Measurements from ENCODE around the gene SETD1B. TPM values are rescaled to one million over a fixed set of nuclear protein-coding genes. Genes with fewer than 3 reads are reported as not detected.

Gene SETD1B
- total RNA-seq, 2 donors from 2014 or later, result 20.2 to 20.9 TPM

DNA sequence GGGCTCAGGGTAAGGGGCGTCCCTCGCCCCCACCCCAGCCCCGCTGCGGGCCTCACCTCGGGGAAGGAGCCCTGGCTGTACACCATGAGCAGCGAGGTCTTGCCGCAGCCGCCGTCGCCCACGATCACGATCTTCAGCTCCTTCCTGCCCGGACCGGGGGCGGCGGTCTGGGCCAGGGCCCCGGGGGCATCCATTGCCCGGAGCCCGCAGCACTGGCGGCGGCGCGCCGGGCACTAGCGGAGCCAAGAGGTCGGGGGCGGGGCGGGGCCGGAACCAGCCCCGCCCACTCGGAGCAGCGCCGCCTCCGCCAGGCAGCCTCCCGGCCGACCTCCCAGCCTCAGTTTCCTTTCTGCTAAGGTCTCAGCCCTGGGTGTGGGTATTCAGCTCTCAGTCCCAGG, 10.4 kb upstream of the SETD1B start, which contains the start of gene RHOF:
TSS of gene RHOF (minus strand) at position 249 of the 398 bp plus-strand sequence. CDS start at position 194, 55 bp downstream.
- DNase-seq (ENCODE audit: low spot score), result no peak
- intact Hi-C loops (cut with DNase I), result loop anchor here (2.0 to 5.0 kb wide), 2 partner anchors 95 to 96 kb away; partner anchors contain the start of gene PSMD9 (in 1 of the 2)

DNA sequence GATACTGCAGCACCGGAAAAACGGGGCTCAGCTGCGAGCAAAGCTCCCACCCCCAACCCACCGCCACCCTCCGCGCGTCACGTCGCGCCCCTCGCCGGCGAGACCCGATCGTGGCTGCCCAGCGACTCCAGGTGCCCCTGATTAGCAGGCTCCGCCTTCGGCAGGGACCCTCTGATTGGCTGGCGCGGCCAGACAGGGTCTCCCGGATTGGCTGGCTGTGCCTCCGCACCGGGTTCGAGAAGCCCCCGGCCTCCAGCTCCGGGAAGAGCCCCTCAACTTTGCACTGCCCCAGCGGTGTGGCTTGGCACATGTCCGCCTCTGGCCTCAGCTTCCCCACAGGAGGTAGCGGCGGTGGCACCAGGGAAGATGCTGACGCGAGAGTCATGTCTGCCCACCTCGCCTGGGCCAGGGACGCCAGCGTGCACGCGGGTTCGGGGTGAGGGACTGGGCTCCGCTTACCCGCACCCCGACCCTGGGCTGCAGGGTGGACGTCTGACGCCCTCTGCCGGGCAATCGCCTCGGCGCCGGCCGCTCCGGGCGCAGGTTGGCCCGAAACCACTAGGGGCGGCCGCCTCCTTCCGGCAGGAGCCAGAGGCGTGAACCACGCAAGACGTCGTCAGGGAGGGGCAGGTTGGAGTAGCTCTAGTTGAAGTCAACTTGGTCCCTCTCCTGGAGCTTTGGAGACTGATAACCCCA, 9.8 kb upstream of the SETD1B start:
- peak; percentile 98 for DNase-seq (ENCODE audit: low spot score)
- intact Hi-C loops (cut with DNase I), result loop anchor here (2.0 to 5.0 kb wide), 4 partner anchors 19 to 97 kb away; partner anchors contain the start of gene PSMD9 (in 1 of the 2)

DNA sequence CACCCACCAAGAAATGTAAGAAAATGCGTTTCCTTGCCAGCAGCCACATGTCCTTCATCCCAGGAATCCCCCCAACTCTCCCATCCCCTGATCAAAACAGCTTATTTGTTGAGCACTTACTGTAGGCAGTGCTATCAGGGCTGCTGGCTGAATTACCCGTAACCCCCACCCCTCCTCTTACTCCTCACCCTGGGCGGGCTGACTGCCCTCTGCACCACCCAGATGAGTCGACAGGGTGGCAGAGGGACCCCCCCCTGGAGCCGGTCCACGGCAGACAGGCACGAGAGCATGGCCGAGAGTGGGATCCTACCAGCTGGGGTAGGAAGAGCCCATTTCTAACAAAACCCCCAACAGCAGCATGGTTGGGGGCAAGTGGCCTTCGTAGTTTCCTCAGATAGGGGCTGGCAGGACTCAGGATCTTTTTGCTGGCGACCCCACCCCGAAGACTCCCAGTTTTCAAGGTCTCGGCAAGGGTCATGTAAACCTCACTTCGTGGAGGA, 9.2 kb upstream of the SETD1B start:
- DNase-seq (ENCODE audit: low spot score), result peak; percentile 83

DNA sequence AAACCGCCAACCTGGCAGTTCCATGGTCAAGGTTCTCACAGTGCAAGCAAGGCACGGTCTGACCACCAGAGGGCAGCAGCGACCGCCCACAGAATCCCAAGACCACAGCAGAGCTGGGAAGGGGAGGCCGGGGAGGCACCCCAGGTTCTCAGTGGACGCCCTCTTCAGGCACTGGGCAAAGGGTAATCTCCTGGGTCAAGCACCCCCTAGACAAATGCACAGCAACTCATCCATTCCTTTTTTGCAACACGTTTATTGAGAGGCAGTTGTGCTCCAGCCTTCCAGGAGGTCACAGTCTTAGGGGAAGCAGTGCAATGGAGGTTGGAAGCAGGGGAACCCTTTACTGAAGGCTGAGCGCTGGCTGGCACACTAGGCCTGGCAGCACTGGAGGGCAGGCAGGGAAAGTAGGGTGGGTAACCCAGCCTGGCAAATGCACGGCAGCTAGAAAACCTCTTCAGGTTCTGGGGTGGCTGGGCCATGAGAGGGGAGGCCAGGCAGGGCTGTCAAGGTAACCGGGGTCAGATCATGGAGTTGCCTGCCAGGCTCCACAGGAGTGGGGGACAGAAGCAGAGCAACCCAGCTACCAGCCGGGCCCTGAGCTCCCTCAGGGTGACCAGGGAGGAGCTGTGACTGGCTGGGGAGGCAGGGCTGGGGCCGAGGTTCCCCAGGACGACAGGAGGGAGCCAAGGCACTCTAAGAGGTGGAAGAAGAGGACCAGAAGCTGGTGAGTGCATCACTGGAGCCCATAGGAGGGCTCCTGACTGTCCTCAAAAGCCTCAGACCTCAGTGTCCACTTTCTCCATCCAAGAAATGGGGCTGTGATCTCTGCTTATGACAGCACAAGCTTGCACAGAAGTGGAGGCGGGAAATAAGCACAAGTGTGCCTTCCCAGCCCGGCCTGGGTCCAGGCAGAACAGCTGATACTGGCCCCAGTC, 8.5 kb upstream of the SETD1B start:
- intact Hi-C loops (cut with DNase I), result loop anchor here (2.0 to 5.0 kb wide), 3 partner anchors 18 to 98 kb away; partner anchors contain the start of gene PSMD9 (in 1 of the 2)
- peak; percentile 97 for DNase-seq (ENCODE audit: low spot score)

More for the DNA sequence above, 9.2 kb upstream of the SETD1B start:
- intact Hi-C loops (cut with DNase I), result loop anchor here (2.0 to 5.0 kb wide), 4 partner anchors 18 to 98 kb away; partner anchors contain the start of gene PSMD9 (in 1 of the 2)

DNA sequence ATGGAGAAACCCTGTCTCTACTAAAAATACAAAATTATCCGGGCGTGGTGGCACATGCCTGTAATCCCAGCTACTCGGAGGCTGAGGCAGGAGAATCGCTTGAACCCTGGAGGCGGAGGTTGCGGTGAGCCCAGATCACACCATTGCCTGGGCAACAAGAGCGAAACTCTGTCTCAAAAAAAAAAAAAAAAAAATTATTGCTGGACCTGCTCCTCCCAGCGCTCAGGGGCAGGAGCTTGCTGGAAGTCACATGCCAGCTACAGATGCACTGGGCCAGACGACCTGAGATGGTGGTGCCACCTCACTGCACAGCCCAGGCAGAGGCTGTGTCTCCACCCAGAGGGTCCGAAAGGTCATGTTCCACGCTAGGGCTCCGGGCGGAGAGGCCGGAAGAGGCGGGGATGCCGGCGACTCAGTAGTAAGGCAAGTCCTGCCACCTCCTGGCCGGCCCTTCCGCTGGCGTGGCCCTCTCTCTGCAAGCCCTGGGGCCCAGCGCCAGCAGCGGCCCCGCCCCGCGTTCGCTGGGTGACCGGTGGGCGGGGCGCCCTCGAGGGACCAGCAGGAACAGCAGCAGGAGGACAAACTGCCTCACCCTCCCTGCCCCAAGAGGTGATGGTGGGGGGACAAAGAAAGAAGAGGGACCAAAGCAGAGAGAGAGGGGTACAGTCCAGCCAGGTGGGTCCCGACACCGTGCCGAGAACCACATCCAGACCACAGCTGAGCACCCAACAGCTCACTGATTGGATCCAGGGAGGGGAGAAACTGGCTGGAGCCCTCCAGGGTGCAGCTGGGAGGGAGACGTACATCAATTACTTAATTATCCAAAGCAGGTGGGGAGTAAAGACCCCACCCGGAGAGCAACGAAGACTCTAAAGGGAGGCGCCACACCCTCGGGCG, 6.7 kb upstream of the SETD1B start:
- peak; percentile 98 for DNase-seq (ENCODE audit: low spot score)
- intact Hi-C loops (cut with DNase I), result loop anchor here in 1 of 2 donors (5.0 kb wide), 1 partner anchor 90 kb away; the partner anchor contains the start of gene PSMD9

DNA sequence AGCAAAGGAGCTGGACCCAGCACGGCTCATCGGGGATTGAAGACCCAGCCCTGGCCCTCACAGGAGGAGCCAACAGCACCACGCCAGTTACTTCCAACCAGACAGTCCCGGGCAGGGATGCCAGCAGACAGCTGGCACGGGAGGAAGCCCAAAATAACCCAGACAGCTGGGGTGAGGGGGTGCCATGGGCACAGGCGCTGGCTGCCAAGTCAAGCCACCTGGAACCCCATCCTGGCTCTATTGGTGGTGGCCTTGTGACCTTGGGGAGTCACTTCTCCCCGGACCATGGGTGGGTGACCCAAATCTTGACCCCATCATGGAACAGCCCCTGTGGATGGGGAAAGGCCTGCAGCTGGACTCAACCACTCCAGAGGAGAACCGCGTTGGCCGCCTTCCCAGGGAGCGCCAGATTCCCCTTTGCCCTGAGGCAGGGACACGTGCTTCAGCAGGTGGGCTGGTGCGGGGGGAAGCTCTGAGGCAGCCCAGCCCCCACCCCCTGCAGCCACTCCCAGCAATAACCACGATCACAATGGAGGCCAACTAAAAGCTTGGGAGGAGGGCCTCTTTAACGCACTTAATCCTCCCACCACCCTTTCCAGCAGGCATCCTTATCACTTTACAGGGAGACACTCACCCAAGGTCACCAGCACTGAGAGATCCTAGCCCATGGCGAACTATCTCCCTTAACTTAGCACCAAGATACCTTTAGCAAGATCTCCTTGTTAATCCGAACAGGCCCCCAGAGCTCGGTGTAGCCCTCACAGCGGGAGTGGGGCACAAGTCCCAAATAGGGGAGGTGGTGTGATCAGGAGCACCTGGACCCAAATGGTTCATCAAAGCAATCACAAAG, 5.6 kb upstream of the SETD1B start:
- intact Hi-C loops (cut with DNase I), result loop anchor here in 1 of 2 donors (5.0 kb wide), 1 partner anchor 89 kb away; the partner anchor contains the start of gene PSMD9
- peak; percentile 86 for DNase-seq (ENCODE audit: low spot score)

DNA sequence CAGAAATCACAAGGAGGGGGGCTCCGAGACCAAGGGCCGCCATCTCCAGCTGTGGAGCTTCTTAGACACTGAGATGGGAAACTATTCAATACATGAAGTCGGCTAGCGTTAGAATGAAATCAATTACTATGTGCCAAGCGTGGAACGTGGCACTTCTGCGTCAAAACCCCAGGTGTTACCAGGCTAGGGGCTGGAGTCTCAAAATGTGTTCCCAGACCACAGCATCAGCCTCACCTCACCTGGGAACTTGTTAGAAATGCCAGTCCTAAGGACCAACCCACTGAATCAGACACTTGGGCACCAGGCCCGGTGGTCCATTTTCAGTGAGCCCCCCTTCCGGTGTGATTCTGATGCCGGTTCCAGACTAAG, 5.0 kb upstream of the SETD1B start:
- intact Hi-C loops (cut with DNase I), result loop anchor here in 1 of 2 donors (5.0 kb wide), 1 partner anchor 89 kb away; the partner anchor contains the start of gene PSMD9
- DNase-seq (ENCODE audit: low spot score), result peak; percentile 75

DNA sequence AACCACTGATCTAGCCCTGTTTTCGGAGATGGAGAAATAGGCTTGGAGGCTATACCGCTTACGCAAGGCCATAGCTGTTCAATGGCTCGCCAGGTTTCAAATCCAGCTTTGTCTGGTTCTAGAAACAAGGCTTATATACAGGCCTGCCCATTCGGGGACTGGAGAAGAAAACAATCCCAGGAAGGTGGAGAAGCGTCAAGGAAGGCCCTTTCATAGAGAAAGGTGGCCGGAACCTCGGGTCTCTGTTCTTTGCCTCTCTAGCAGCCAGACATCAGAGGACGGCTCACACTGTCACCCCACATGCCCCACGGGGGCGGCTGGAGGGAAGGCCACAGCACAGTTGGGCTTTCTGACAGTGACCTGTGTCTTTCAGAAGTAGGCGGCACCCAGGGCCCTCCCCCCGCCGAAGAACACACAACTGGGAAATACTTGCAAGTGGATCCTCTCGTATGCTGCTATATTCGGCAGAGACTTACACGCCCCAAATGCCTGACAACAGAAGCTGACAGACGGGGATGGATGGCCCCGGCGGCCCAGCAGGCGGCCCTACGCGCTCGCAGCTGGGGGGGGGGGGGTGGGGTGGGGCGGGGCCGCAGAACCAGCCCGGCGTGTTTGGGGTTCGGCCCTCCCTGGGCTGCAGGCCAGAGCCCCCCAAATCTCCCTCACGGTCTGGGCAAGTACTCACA, 4.5 kb upstream of the SETD1B start:
- DNase-seq (ENCODE audit: low spot score), result peak; percentile 90
- intact Hi-C loops (cut with DNase I), result loop anchor here in 1 of 2 donors (5.0 kb wide), 1 partner anchor 88 kb away; the partner anchor contains the start of gene PSMD9

DNA sequence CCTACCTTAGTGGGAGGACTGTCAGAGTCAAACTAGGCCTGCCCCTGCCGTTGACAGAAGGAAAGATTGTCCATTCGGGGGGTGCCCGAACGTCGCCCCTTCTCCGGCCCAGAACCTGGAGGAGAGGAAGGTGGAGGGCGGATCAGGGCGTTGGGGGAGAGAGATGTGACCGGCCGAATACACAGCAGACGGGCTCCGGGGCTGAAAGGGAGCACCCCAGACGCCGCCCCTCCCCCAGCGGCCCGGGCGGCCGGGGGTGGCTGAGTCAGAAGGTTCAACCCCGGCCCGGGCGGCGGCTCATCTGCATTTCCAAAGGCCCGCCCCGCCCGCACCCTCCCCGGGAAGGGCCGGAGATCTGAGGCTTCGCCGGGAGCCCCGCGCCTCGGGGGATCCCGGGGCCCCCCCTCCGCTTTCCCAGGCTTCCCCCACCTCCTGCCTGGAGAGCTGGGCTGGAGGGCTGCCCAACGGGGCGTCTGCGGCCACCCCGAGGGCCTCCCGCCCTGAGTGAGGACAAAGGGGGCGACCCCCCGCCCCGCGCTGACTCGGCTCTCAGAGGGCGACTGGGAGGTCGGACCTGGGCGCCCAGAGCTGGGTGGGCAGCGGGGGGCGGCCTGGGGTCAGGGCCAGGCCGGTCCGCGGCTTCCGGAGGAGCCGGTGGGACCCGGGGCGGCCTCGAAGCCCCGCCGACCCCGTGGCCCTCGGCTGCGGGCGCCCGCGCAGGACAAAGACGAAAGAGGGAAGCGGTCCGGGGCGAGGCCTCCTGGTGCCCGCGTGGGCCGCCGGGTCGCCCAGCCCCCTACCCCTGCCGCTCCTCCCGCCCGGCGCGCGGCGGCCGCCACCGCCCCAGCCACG, 3.7 kb upstream of the SETD1B start:
- peak; percentile 97 for DNase-seq (ENCODE audit: low spot score)
- intact Hi-C loops (cut with DNase I), result loop anchor here in 1 of 2 donors (5.0 kb wide), 1 partner anchor 87 kb away; the partner anchor contains the start of gene PSMD9

DNA sequence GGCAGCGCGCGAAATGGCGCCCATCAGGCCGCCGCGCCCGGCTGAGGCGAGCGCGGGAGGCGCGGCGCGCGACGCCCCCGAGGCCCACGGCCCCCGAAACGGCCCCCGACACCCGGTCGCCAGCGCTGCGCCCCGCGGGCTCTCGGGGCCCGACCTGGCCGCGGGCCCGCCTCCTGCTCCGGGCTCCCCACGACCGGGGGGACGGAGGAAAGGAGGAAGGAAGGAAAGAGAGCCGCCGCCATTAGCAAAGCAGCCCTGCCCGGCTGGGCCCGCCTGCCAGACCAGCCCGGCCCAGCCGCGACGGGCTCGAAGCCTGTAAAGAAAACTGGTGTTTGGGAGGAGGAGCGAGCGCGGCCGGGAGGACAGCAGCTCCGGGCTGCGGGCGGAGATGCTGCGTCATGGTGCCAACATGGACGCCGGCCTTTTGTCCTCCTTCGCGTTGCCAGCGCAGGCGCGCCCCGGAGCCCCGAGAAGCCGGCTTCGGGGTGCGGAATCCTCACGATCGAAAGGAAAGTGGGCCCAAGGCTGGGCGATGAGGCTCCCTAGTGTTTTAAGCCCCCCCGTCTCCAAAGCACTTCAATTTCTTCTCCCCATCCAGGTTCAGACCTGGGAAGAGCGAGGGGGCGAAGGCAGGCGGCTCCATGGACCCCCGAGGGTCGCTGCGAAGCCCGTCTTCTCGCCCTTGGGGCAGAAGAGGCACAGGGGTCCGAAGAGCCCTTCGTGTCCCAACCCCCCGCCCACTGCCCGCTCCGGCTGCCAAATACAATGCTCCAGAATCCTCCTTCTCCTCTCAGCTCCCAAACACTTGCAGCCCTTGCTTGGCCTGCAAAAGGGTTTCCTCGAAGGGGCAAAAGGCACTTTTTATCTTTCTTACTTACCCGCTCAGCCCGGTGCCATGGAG, 2.9 kb upstream of the SETD1B start:
- peak; percentile 94 for DNase-seq (ENCODE audit: low spot score)
- intact Hi-C loops (cut with DNase I), result no loop called here

DNA sequence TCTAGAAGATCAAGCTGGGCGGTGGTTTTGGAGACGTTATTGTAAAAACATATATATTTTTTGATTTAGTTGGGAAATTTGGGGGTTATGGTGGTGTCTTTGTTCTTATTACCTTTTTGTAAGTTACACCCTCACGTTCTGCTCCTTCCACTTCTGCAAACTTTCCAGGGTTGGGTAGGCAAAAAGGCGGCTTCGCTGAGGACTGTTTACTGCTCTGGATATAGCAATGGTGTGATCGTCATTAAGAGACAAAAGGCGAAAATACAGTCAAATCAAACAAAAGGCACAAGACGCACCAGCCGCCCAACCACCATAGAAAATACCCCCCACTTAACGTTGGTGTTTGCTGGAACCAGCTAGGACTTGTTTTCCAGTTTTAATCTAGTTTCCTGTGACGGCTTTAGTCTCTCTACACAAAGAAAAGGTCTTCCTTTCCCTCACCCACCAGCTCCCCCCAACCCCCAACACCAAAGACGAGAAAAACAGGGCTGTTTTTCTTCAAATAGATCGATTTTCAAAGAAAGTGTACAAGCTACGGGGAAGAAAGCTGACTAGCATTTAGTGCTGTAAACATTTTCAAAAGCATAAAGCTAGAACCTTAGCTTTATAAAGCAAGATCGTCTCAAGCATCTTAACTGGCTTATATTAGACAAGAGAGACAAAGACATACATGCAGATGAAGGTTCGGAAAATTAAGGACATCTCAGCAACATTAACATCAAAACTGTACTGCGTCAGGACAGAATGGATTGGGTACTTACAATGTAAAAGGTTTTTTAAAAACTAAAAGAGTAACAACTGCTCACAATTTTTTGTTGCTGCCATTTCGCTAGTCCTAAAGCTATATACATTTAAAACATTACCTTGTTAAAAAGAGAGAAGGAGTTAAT, 2.0 kb upstream of the SETD1B start:
- intact Hi-C loops (cut with DNase I), result no loop called here
- DNase-seq (ENCODE audit: low spot score), result no peak

DNA sequence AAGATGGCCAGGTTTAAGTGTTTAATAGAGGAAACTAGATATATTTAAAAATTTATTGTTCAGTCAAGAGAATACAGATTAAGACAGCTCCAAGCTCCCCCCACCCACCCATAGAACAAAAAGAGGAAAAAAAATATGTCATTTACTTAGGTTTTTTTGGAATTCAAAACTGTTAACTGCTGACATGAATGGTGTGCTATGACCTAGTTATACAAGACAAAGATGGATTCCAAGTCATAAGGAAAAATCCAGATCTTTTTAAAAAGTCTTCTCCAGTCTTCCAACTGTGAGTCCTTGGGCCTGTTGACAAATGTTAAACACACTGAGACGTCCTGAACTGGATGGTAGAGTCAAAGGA, 1.3 kb upstream of the SETD1B start:
- DNase-seq (ENCODE audit: low spot score), result no peak
- intact Hi-C loops (cut with DNase I), result no loop called here

DNA sequence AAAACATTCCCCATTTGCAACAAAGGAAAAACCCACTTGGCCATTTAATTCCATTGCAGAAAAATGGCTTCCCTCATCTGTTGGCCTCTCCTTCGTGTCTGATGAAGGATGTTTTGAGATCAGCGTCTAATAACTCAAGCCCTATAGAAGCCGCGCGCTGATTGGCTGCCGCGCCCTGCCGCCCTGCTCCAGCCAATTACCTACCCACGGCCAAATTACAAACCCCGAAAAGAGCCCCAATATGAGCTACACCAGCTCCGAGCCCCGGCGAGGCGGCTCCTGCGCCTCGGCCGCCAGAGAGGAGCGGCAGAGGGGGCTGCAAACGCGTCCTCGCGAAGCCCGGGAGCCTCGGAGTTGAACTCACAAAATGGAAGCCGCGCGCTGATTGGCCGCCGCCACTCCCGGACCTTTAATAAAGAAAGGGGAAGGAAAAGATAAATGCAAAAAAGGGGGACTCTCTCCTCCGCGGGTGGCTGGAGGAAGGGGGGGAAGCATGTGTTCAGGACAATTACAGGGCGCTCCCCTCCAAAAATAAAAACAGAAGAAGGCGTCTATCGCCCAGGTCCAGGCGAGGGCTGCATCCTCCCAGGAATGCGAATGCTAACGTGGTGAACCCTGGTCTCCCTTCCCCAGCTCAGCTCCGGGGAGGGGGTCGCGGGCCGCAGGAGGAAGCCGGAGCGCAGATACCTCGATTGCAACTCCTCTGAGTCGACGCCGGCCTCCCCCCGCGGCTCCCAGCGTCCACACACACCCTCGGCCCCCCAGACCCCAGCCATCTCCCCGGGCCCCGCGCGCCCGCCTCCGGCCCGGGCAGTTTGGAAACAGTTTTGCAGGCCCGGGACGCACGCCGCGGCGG, 738 bp upstream of the SETD1B start:
- intact Hi-C loops (cut with DNase I), result no loop called here
- peak; percentile 98 for DNase-seq (ENCODE audit: low spot score)

Data from posterior vena cava (tissue), 2 donors.